ENCODE results near the gene KIF26B.
A peak's percentile ranks its signal among the peaks of the same experiment; 100 is the strongest.
"Not testable (repeated sequence)": the region's sequence is repeated elsewhere in the genome, so short reads cannot be mapped to it uniquely, and the experiment has no call there.

Gene KIF26B

GRCh38 chr1:245154429-245155271 is at the start of gene KIF26B:
Gene KIF26B (plus strand): TSS chr1:245154985. CDS start chr1:245155425, 440 bp downstream.
- peak; percentile 50 for DNase-seq

GRCh38 chr1:245105042-245105441 is 49.7 kb upstream of the KIF26B start:
- DNase-seq: no peak

- DNase-seq: no peak
These were observed 48.9 kb upstream of the KIF26B start for GRCh38 chr1:245105815-245106410.

GRCh38 chr1:245107776-245108114 is 47.0 kb upstream of the KIF26B start:
- DNase-seq: no peak

GRCh38 chr1:245108246-245108645 is 46.5 kb upstream of the KIF26B start:
- no peak for DNase-seq

GRCh38 chr1:245108909-245109308 is 45.9 kb upstream of the KIF26B start:
- DNase-seq: no peak

- DNase-seq: no peak
These were observed 44.4 kb upstream of the KIF26B start for GRCh38 chr1:245110406-245110805.

- no peak for DNase-seq
These were observed 43.7 kb upstream of the KIF26B start for GRCh38 chr1:245111073-245111472.

GRCh38 chr1:245113649-245114048 is 41.1 kb upstream of the KIF26B start:
- no peak for DNase-seq

- DNase-seq: no peak
These were observed 38.7 kb upstream of the KIF26B start for GRCh38 chr1:245116131-245116530.

- no peak for DNase-seq
These were observed 38.0 kb upstream of the KIF26B start for GRCh38 chr1:245116751-245117150.

- no peak for DNase-seq
These were observed 36.7 kb upstream of the KIF26B start for GRCh38 chr1:245118066-245118465.

- DNase-seq: no peak
These were observed 36.0 kb upstream of the KIF26B start for GRCh38 chr1:245118806-245119205.

- DNase-seq: no peak
These were observed 33.3 kb upstream of the KIF26B start for GRCh38 chr1:245121523-245121922.

- DNase-seq: no peak
These were observed 30.5 kb upstream of the KIF26B start for GRCh38 chr1:245124241-245124640.

- DNase-seq: no peak
These were observed 30.1 kb upstream of the KIF26B start for GRCh38 chr1:245124644-245125043.

GRCh38 chr1:245126530-245126929 is 28.3 kb upstream of the KIF26B start:
- no peak for DNase-seq

GRCh38 chr1:245128381-245129101 is 26.2 kb upstream of the KIF26B start:
- DNase-seq: no peak

GRCh38 chr1:245129319-245130240 is 25.2 kb upstream of the KIF26B start:
- DNase-seq: no peak

GRCh38 chr1:245130281-245131025 is 24.3 kb upstream of the KIF26B start:
- not testable (repeated sequence) for DNase-seq

- DNase-seq: no peak
These were observed 23.8 kb upstream of the KIF26B start for GRCh38 chr1:245131026-245131393.

- DNase-seq: no peak
These were observed 22.0 kb upstream of the KIF26B start for GRCh38 chr1:245132771-245133170.
